Astrocyte (in vitro differentiated cells and primary cell): ENCODE results near the gene SLC36A1. TPM values are rescaled to one million over a fixed set of nuclear protein-coding genes. Genes with fewer than 3 reads are reported as not detected.

ENCODE experiments used
- DNase-seq: peaks from one replicate; pipeline ENCODE4 v3.0.0-alpha.2; 2010; ENCODE audit warnings: low read depth
- FAIRE-seq: peaks from 2 replicates; lab custom pipeline; 2011; peaks lifted over from hg19 to GRCh38; lab: Jason Lieb, UNC
- H2AFZ ChIP-seq: 2 replicates; pipeline ENCODE4 v1.6.0; 2012; ENCODE audit warnings: low read depth, low read length, inconsistent platforms
- H3K27ac ChIP-seq: 2 replicates; pipeline ENCODE4 v1.5.1; 2011; ENCODE audit warnings: low read depth, low read length, inconsistent platforms
- H3K27me3 ChIP-seq: 2 replicates; pipeline ENCODE4 v1.6.0; 2011; ENCODE audit warnings: low read length, inconsistent platforms; ENCODE audit not compliant: insufficient read depth
- H3K36me3 ChIP-seq: 2 replicates; pipeline ENCODE4 v1.5.1; 2011; ENCODE audit warnings: low read length, inconsistent platforms; ENCODE audit not compliant: insufficient read depth
- H3K4me1 ChIP-seq: 2 replicates; pipeline ENCODE4 v1.5.1; 2011; ENCODE audit warnings: low read length, inconsistent platforms; ENCODE audit not compliant: insufficient read depth
- H3K4me2 ChIP-seq: 2 replicates; pipeline ENCODE4 v1.6.0; 2012; ENCODE audit warnings: low read length, inconsistent platforms
- H3K4me3 ChIP-seq: 2 replicates; pipeline ENCODE4 v1.5.1; 2011; ENCODE audit warnings: low read depth, mild to moderate bottlenecking, low read length, inconsistent platforms; ENCODE audit not compliant: insufficient read depth
- H3K79me2 ChIP-seq: 2 replicates; pipeline ENCODE4 v1.6.0; 2012; ENCODE audit warnings: mild to moderate bottlenecking, low read length, inconsistent platforms; ENCODE audit not compliant: insufficient read depth
- H3K9ac ChIP-seq: 2 replicates; pipeline ENCODE4 v1.6.0; 2012; ENCODE audit warnings: mild to moderate bottlenecking, low read length, inconsistent platforms
- H3K9me3 ChIP-seq: 2 replicates; pipeline ENCODE4 v1.5.1; 2012; ENCODE audit warnings: low read depth, mild to moderate bottlenecking, low read length, inconsistent platforms; ENCODE audit not compliant: insufficient read depth
- H4K20me1 ChIP-seq: 2 replicates; pipeline ENCODE4 v1.6.0; 2012; ENCODE audit warnings: low read length, inconsistent platforms; ENCODE audit not compliant: insufficient read depth
- H3K27ac Mint-ChIP-seq: one replicate; pipeline ENCODE4 v1.8.0; 2021; ENCODE audit warnings: mild to moderate bottlenecking, mixed read lengths; ENCODE audit not compliant: unreplicated experiment
- H3K27me3 Mint-ChIP-seq: one replicate; pipeline ENCODE4 v1.8.0; 2021; ENCODE audit warnings: low read depth, mixed read lengths; ENCODE audit not compliant: unreplicated experiment
- H3K36me3 Mint-ChIP-seq: one replicate; pipeline ENCODE4 v1.8.0; 2021; ENCODE audit warnings: low read depth, mixed read lengths; ENCODE audit not compliant: unreplicated experiment
- H3K4me1 Mint-ChIP-seq: one replicate; pipeline ENCODE4 v1.8.0; 2021; ENCODE audit warnings: low read depth, mixed read lengths; ENCODE audit not compliant: unreplicated experiment
- H3K4me3 Mint-ChIP-seq: one replicate; pipeline ENCODE4 v1.8.0; 2021; ENCODE audit warnings: mild to moderate bottlenecking, moderate library complexity, mixed read lengths; ENCODE audit not compliant: unreplicated experiment
- H3K9me3 Mint-ChIP-seq: one replicate; pipeline ENCODE4 v1.8.0; 2021; ENCODE audit warnings: mild to moderate bottlenecking, mixed read lengths; ENCODE audit not compliant: unreplicated experiment
- CTCF ChIP-seq: IDR thresholded peaks from 2 replicates; pipeline ENCODE4 v1.5.1; 2011; ENCODE audit warnings: low read depth, mild to moderate bottlenecking, inconsistent platforms, low read length, moderate library complexity; ENCODE audit not compliant: insufficient read depth
- EZH2 ChIP-seq: IDR thresholded peaks from 2 replicates; pipeline ENCODE4 v1.6.1; 2012; ENCODE audit warnings: mild to moderate bottlenecking, low read length, inconsistent platforms; ENCODE audit not compliant: insufficient read depth
- total RNA-seq: library from RNA; stranded (reverse); gene quantifications from 2 replicates; pipeline ENCODE4 v1.2.1, GENCODE V29; 2021

SLC36A1 gene
- total RNA-seq, 1 donor from 2014 or later, result 6.4 TPM

GRCh38 chr5:151475388-151475787 lies 28.0 kb downstream of the SLC36A1 start:
- no peaks in the 10 kb centered on the region for H3K9me3 ChIP-seq
- Mint-ChIP-seq H3K9me3 (no peaks in the 10 kb centered on the region), H3K27me3 (no peaks in the 10 kb centered on the region), H3K27ac (no peak overlapping the region), H3K36me3 (peaks cover 21% of the 10 kb centered on the region), H3K4me3 (no peak overlapping the region), H3K4me1 (peaks cover 7% of the 10 kb centered on the region)
- H3K27ac ChIP-seq, result no peak overlapping the region
- no peak overlapping the region for H3K4me3 ChIP-seq
- no peak for DNase-seq
- H3K4me2 ChIP-seq, result no peak overlapping the region
- no peak for FAIRE-seq
- H4K20me1 ChIP-seq, result no peaks in the 10 kb centered on the region
- no peaks in the 10 kb centered on the region for H3K79me2 ChIP-seq
- H3K9ac ChIP-seq, result no peak overlapping the region
- no peak overlapping the region for H2AFZ ChIP-seq
- H3K27me3 ChIP-seq, result no peaks in the 10 kb centered on the region
- H3K36me3 ChIP-seq, result peaks cover 6% of the 10 kb centered on the region
- H3K4me1 ChIP-seq, result peaks cover under 1% of the 10 kb centered on the region
- TF ChIP-seq EZH2 (no peak), CTCF (no peak)

GRCh38 chr5:151476016-151476415 lies 28.6 kb downstream of the SLC36A1 start:
- H3K4me3 Mint-ChIP-seq, result no peak overlapping the region
- no peak overlapping the region for H3K4me2 ChIP-seq
- H2AFZ ChIP-seq, result no peak overlapping the region
- H4K20me1 ChIP-seq, result no peaks in the 10 kb centered on the region
- H3K27ac ChIP-seq, result no peak overlapping the region
- TF ChIP-seq EZH2 (no peak), CTCF (no peak)
- H3K27me3 ChIP-seq, result no peaks in the 10 kb centered on the region
- DNase-seq (no peak), FAIRE-seq (no peak)
- no peak overlapping the region for H3K9ac ChIP-seq
- peaks cover 21% of the 10 kb centered on the region for H3K36me3 Mint-ChIP-seq
- peaks cover 13% of the 10 kb centered on the region for H3K4me1 Mint-ChIP-seq
- H3K4me1 ChIP-seq, result peaks cover 7% of the 10 kb centered on the region
- no peak overlapping the region for H3K4me3 ChIP-seq
- H3K27ac Mint-ChIP-seq, result no peak overlapping the region
- no peaks in the 10 kb centered on the region for H3K9me3 Mint-ChIP-seq
- no peaks in the 10 kb centered on the region for H3K79me2 ChIP-seq
- H3K27me3 Mint-ChIP-seq, result no peaks in the 10 kb centered on the region
- no peaks in the 10 kb centered on the region for H3K9me3 ChIP-seq
- H3K36me3 ChIP-seq, result peaks cover 6% of the 10 kb centered on the region

GRCh38 chr5:151477101-151477500 lies 29.7 kb downstream of the SLC36A1 start:
- Histone ChIP-seq H2AFZ (no peak overlapping the region), H4K20me1 (no peaks in the 10 kb centered on the region), H3K79me2 (no peaks in the 10 kb centered on the region), H3K27ac (no peak overlapping the region), H3K4me3 (no peak overlapping the region), H3K4me1 (peaks cover 10% of the 10 kb centered on the region), H3K9ac (no peak overlapping the region), H3K9me3 (no peaks in the 10 kb centered on the region), H3K27me3 (no peaks in the 10 kb centered on the region), H3K36me3 (peaks cover 6% of the 10 kb centered on the region), H3K4me2 (no peak overlapping the region)
- FAIRE-seq (peak; percentile 32), DNase-seq (no peak)
- Mint-ChIP-seq H3K27me3 (no peaks in the 10 kb centered on the region), H3K4me1 (peaks cover 19% of the 10 kb centered on the region), H3K4me3 (no peak overlapping the region), H3K9me3 (no peaks in the 10 kb centered on the region), H3K27ac (no peak overlapping the region), H3K36me3 (peaks cover 19% of the 10 kb centered on the region)
- TF ChIP-seq EZH2 (no peak), CTCF (no peak)
